ENCODE results near the gene TNK2.
"Not testable (repeated sequence)": the region's sequence is repeated elsewhere in the genome, so short reads cannot be mapped to it uniquely, and the experiment has no call there.

TNK2 gene

DNA sequence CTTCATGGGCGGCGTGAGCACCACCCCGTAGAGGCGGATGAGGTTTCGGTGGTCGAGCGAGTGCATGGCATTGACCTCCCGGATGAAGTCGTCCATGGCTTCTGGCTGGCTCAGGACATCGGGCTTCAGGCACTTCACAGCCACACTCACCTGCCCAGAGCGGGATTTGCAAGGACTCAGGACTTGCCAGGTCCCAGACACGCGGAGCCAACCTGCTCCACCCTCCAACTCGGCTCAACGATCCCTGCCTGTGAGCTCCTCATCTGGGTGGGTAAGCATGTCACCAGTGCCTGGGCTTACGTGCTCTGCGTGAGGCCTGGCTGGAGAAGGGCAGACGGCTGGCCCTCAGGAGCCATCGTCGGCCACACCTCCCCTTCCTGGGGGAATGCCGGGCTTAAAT is 25.2 kb downstream of the TNK2 start:
- DNase-seq, result no peak

DNA sequence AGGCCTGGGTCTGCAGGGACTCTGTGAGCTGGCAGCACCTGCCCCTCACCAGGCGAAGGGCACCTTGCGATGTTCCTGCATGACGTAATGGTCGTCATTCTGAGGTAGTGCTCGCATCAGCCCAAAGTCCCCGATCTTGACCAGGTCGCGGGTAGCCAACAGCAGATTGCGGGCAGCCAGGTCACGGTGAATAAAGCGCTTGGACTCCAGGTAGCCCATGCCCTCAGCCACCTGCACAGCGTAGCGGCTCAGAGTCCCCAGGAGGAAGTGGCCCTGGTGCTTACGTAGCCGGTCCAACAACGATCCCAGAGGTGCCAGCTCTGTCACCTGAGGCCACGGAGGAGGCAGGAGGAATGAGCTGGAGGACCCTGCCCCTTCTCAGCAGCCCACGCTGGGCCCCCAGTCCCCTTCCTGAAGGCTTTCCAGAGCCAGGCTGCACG is 26.3 kb downstream of the TNK2 start:
- DNase-seq, result no peak

DNA sequence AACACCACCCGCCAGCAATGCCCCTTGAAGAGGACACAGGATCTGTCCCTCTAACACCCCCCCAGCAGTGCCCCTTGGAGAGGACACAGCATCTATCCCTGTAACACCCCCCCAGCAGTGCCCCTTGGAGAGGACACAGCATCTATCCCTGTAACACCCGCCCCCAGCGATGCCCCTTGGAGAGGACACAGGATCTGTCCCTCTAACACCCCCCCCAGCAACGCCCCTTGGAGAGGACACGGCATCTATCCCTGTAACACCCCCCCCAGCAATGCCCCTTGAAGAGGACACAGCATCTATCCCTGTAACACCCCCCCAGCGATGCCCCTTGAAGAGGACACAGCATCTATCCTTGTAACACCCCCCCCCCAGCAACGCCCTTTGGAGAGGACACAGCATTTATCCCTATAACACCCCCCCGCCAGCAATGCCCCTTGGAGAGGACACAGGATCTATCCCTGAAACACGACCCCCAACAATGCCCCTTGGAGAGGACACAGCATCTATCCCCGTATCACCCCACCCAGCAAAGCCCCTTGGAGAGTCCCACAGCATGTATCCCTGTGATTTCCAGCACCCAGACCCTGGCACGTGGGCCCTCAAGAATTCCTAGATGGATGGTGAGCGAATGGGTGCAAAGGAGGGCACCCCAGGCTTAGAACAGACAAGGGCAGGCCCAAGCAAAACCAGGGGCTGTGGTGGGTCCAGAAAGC is 26.9 kb downstream of the TNK2 start:
- no peak for DNase-seq

DNA sequence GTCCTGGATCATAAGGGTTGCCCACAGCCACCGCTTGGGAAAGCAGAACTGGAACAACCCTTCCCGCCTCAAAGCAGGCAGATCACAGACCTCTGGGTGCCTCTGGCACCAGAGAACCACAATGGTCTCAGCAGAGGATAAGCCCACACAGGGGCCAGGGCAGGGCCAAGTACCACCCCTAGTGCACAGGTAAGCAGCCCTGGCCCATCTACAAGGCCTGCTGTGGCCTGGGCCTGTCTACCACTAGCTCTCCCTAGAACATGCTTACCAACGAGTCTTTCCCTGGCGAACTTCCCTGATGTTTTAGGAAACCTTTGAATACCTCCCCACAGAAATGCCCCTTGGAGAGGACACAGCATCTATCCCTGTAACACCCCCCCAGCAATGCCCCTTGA is 28.3 kb downstream of the TNK2 start:
- no peak for DNase-seq

DNA sequence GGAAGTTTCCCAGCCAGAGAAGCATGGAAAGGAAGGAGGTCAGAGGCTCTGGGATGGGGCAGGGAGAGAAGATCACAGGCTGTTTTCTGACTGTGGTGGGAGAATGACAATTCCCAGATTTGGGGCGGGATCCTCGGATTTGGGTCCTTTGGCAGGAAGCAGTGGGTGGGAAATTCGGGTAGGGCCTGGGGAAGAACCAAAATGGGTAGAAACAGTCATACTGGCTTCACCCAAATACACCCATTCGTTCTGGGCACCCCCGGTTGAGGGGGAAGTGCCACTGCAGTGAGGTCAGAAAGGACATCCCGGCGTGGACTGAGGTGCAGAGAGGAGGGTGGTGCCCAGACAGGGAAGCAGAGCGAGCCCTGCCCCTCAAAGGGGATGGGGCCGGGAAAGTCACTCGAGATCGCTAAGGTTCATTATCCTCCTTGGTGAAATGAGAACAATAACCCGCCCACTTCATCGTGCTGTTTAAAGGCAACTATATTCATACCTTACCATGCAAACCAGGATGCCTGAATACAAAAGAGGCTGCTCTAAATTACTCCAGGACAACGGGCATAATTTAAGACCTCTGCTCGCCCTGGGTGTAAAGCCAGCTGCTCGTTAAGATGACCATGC is 28.8 kb downstream of the TNK2 start:
- DNase-seq, result no peak

DNA sequence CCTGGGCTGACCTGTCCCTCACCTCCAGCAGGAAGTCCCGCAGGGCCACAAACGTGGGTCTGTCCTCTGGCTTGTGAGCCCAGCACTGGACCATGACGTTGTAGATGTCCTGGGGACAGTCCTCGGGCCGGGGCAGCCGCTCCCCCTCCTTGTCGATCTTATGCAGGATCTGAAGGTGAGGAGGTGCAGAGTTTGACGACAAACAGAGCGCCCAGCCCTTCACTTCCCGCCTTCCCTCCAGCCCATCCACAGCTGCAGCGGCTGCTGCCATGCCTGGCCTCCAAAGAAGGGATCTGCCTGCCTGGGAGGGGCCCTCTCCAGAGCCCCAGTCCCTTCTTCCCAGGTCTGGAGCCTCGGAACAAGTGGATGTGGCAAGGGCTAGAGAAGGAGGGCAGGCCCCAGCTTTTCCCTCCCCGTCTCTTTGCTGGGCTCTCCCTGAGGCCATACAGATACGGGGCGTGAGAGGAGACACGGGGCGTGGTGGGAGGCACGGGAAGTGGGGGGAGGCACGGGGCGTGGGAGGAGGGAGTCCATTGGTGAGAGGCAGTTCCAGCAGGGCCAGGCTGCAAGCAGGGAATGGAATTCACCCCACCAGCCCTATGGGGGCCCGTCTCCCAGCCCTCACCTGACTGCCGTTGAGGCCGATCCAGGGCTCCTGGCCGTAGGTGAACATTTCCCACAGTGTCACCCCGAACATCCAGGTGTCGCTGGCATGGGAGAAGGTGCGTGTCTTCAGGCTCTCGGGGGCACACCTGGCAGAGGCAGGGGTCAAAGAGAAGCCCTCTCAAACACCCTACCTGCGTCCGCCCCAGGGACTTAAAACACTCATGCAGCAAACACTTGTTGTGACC is 29.7 kb downstream of the TNK2 start:
- no peak for DNase-seq

DNA sequence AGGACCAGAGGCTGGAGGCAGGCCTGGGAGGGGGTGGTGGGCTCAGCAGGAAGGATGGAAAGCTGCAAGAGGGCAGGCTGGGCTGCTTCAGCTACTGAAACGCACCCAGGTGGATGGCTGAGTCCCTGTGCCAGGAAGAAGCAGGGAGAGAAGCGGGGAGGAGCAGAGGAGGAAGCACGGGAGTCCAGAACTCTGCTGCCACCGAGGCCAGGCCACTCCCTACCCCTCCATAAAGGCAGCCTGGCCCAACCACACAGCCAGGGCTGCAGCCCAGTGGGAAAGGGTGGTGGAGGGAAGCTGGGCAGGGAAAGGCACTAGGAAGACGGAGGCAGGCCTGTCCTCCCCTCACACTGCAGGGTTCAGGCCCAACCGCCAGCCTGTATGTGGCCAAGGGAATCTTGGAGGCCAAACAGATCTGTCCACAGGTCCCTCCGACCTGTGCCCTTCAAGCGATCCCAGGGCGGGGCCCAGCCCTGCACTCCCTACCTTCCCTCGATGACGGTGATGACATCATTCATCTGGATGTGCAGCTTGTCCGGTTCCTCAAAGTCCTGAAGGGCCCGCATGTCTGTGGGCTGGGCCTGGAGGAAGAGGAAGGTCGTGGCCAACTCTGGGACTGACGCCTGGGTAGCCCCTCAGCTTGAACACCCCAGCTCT is 30.5 kb downstream of the TNK2 start:
- DNase-seq, result no peak

DNA sequence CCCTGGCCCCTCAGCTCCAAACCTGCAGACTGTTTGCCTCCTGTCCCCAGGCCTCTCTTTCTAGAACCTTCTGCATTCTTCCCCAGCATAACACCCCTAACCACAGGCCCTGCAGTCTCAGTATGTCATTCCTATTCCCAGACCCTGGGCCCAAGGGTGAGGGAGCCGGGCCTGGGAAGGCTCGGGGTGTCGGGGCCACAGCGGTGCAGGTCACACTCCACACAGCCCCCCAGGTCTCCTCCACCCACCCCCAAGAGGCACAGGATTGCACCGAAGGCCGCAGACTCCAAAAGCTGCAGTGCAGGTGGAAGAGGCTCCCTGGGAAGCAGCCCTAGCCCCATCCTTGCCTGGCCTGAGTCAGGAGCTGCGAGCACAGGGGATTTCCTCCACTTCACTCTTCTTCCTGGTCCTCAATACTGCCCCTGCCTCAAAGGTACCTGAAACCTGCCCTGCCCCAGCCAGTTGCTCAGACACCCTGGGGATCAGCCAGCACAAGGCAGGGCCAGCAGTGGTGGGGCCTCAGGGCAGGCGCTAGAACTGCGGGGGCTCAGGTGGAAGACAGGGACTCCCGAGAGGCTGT is 31.1 kb downstream of the TNK2 start:
- DNase-seq, result no peak

DNA sequence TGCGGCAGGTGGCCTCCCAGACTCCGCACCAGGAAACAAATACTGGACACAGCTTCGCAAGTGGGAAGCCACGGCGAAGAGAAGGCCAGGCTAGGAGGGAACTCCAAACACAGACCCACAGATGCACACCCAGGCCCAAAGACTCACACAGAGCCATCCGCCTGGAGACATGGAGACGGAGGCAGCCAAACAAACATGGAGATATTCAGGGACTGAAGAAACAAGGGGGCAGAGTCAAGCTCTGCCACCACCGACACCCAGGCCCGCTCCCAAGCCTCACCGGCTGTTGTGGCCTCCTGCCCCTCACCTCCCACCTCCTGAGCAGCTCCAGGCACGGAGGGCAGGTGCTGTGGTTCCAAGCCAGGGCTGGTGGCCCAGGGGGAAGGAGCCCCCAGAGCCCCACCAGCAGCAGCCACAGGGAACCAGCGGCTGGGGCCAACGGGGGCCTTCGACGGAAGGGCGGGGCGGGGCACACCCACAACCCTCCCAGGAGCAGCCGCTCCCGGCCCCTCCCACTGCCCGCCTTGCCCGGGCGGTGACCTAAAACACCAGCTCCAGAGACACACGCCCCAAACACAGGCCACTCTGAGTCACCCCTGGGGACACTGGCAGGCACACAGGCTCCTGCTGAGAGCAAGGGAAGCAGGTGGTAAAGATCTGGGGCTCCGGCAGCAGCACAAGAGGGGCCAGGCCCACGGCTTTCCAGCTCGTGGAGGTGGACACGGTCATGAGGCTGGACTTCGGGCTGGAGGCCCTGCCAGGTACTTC is 31.9 kb downstream of the TNK2 start:
- no peak for DNase-seq

DNA sequence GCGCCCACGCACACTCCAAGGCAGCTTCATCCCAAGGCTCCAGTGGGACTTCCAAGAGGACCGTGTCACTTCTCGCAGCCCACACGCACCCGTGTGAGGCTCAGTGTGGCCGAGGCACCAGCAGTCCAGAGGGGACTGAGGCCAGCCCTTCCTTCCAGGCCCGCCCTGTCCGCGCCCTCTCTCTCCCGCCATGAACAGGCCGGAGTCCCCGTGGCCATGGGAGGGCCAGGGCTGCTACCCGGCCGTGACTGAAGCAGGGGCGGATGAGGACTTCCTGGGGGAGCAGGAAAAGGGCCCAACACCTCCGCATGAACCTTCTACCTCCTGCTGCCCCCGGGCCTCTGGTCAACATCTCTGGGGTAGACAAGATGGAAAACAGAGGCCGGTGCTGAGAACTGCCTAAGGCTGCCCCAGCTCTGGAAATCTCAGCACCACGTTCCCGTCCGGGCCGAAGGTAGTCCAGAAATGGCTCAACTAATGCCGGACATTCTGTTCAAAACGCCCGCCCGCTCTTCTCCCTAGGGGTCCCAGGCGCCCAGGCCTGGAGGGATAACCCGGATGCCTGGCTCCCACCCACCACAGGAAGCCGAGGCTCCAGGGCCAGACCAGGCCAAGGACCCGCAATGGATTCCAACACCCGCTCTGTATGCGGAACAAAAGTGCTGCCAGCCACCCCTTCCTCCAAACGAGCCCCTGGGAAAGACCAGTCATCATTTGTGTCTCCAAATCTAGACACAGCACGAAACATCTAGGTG is 32.7 kb downstream of the TNK2 start:
- no peak for DNase-seq

DNA sequence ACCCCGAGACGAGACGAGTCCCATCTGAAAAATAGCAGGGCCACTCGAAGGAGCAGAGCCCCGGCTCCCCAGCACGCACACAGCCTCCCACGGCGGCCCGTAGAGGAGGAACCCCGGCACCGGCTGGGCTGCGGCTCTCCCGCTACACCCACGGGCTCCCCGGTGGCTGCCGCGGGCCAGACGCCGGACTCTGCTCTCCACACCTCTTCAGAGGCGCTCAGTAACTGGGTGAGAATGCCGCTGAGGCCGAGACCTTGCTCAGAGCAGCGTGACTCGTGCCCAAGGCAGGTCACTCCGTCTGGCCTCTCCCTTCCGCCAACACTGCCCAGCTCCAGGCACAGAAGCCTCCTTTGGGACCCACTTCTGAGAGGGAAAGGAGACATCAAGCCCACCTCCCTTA is 34.4 kb downstream of the TNK2 start:
- DNase-seq, result no peak

DNA sequence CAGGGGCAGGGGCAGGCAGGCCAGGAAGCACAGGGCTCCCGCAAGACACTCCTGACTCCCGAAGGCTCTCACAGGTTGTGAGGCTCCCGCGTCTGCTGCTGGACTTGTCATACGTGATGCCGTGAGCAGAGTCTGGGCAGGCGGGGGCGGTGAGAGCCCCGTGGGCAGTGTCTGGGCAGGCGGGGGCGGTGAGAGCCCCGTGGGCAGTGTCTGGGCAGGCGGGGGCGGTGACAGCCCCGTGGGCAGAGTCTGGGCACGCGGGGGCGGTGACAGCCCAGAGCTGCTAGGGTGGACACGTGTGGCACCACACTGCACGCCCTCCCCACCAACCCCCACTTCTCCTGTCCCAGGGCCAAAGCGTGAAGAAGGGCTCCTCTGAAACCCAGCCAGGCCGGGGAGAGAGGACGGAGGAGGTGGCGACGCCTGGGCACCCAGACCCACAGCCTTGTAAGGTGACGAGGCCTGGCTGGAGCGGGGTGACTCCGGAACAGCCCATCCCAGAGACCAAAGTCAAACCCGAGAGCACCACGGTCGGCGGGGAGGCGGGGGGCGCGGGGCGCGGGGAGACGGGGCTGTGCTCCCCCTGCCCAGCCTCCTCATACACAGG is 35.0 kb downstream of the TNK2 start:
- DNase-seq, result no peak

DNA sequence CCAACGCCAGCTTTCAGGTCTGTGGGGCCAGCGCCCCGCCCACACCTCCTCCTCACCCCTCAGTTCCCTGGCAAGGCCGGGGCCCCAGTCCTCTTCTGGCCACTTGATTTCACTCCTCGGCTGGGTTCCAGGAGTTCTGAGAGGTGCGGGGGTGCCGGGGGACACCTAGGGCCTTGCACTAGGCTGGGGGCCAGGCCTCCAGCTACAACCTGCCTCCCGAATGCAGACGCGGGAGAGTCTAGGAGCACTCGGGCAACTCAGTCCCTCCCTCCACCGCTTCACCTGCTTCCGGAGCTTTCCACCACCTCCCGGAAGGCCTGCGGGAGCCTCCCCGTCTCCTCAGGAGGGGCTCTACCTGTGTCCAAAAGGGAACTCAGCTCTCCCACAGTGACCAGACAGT is 35.6 kb downstream of the TNK2 start:
- DNase-seq, result no peak

DNA sequence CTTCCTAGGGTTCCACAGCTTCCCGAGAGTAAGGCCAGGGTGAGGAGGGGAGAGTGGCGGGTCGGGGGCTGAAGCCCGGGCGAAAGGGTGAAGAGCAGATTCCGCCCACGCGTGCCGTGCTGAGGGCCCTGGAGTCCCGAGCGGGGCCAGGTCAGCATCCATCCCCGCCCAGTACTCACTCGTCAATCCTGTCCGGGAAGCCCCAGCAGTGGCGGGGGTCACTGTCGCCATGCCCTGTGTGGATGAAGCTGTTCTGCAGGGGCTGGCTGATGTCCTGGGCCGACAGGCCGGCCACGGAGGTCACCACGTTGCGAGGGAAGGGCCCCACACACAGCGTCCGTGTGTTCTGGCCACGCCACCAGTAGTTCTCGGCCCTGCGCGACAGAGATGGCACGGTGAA is 36.3 kb downstream of the TNK2 start:
- no peak for DNase-seq

DNA sequence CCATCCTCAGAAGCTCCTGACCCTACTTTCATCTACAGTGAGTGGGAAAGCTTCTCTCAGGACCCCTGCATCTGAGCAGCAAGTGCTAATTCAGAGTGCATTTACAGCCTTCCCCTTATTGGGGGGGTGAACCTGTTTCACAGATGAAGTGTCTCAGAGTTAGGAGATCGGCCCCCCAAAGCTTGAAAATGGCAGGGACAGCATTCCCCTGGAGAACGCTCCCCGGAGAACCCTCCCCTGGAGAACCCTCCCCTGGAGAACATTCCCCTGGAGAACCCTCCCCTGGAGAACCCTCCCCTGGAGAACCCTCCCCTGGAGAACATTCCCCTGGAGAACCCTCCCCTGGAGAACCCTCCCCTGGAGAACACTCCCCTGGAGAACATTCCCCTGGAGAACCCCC is 36.7 kb downstream of the TNK2 start:
- DNase-seq, result not testable (repeated sequence)

DNA sequence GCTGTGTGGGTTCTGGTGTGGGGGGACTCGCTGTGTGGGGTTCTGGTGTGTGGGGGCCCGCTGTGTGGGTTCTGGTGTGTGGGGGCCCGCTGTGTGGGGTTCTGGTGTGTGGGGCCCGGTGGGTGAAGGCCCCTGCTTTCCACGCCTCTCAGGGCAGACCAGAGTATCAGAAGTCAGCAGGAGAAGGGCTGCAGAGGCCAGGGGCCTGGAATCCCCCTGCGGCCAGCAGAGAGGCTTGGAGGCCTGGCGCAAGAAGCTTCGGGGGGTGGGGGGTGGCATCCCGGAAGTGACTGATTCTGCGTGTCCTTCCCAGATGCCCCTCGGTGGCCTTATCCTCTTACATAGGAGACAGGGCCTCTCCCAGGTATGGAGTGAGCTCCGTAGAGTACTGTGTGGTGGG is 37.4 kb downstream of the TNK2 start:
- DNase-seq, result no peak

DNA sequence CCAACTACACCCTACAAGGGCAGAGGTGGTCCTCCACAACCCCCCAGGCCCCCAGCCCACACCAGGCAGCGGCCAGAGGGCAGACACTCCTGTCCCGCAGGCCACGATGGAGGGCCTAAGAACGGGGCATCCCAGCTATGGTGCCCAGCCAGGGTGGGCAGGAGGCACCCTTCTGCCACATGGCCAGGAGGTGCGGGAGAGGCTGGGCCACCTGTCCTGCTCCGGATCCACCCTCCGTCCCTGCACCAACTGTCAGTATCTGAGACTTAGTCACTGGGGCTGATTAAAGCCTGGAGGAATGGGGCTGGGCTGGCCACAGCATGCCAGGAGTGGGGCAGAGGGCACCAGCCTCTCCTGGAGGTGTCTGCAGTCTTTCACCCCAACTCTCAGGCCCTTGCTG is 37.9 kb downstream of the TNK2 start:
- no peak for DNase-seq

DNA sequence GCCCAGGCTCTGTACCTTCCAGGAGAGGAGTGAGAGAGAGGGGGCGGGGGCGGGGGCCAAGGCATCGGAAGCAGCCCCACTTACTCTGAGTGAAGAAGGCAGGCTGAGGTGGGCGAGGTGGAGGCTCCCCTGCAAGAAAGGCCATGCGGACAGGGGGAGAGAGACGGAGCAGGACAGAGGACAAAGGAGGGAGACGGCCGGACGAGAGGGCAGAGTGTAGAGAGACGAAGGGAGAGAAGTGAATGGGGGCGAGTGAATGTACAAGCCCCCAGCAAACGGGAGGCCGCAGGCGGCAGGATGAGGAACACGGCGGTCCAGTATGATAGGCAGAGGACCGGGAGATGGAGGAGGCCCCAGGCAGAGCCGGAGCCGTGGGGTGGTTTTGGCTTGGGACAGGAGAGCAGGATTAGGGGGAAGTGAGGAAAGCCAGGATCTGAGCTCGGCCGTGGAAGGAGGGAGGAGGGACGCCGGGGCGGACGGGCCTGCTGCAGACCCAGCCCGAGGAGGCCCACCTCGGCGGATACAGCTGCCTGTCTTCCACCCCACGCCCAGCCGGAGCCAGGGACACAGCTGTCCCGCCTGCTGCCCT is 38.8 kb downstream of the TNK2 start:
- DNase-seq, result no peak

DNA sequence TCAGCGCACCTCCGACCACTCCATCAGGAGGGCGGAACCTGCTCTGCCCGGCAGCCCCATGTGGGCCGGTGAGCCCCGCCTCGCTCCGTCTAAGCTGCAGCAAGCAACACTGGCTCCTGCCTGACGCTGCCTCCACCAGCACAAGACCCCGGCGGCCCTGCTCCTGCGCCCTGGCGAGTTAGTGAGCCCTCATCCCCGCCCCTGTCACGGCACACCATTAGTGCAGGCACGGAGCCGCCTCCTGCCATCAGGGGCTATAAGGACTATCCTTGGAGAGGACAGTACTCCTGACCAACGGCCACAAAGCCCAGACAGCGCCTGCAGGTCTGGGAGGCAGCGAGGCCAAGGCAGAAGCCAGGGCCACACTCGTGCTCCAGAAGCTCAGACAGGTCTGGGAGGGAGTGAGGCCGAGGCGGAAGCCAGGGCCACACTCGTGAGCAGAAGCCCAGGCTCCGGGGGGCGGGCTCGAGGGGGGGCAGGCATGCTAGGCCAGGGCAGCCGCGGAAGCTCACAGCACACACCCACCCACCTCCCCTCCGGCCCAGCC is 39.4 kb downstream of the TNK2 start:
- no peak for DNase-seq

DNA sequence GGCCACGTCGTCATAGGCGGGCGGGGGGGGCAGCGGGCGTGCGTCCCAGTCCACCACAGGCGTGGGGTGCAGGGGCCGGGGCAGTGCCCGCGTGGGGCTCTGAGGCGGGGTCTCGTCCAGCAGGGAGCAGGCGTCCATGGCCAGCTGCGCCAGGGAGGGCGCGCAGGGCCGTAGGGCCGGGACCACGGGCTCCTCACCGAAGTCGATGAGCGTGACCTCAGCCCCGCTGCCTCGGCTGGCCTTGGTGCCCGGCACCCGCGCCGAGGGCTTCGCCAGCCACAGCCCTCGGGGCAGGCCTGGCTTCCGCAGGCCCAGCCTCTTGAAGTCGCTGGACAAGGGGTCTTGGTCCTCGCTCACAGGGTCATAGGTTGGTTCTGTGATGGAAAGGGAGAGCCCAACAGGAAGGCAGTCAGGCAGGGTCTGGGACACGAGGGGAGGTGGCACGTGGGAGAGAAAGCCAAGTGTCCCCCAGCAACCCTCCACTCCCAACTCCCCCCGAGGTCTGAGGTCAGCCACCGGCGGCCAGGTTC is 40.0 kb downstream of the TNK2 start:
- DNase-seq, result no peak
